Measurements from ENCODE around the gene AOAH. TPM values are rescaled to one million over a fixed set of nuclear protein-coding genes. Genes with fewer than 3 reads are reported as not detected.

Gene AOAH
- total RNA-seq, 1 experiment from 2014 or later: not detected

- DNase-seq (ENCODE audit: low read depth): peak; percentile 80
These were observed 176.9 kb downstream of the AOAH start for GRCh38 chr7:36547416-36547815.

GRCh38 chr7:36546331-36546730 lies 178.0 kb downstream of the AOAH start:
- DNase-seq (ENCODE audit: low read depth): no peak

- no peak for DNase-seq (ENCODE audit: low read depth)
These were observed 179.0 kb downstream of the AOAH start for GRCh38 chr7:36545291-36545690.

- DNase-seq (ENCODE audit: low read depth): no peak
These were observed 186.2 kb downstream of the AOAH start for GRCh38 chr7:36538126-36538525.

GRCh38 chr7:36535866-36536664 lies 188.2 kb downstream of the AOAH start:
- DNase-seq (ENCODE audit: low read depth): peak; percentile 59

- DNase-seq (ENCODE audit: low read depth): no peak
These were observed 190.6 kb downstream of the AOAH start for GRCh38 chr7:36533717-36534116.

GRCh38 chr7:36532981-36533499 lies 191.3 kb downstream of the AOAH start:
- DNase-seq (ENCODE audit: low read depth): no peak

GRCh38 chr7:36531951-36532350 lies 192.3 kb downstream of the AOAH start:
- no peak for DNase-seq (ENCODE audit: low read depth)

GRCh38 chr7:36530456-36530855 lies 193.8 kb downstream of the AOAH start:
- no peak for DNase-seq (ENCODE audit: low read depth)

GRCh38 chr7:36527549-36527913 lies 196.8 kb downstream of the AOAH start:
- no peak for DNase-seq (ENCODE audit: low read depth)

GRCh38 chr7:36526863-36527548 lies 197.3 kb downstream of the AOAH start:
- peak; percentile 80 for DNase-seq (ENCODE audit: low read depth)

- no peak for DNase-seq (ENCODE audit: low read depth)
These were observed 200.8 kb downstream of the AOAH start for GRCh38 chr7:36523371-36524101.

GRCh38 chr7:36522453-36523007 lies 201.8 kb downstream of the AOAH start:
- no peak for DNase-seq (ENCODE audit: low read depth)

- no peak for DNase-seq (ENCODE audit: low read depth)
These were observed 202.4 kb downstream of the AOAH start for GRCh38 chr7:36521911-36522310.

GRCh38 chr7:36521133-36521532 lies 203.2 kb downstream of the AOAH start:
- DNase-seq (ENCODE audit: low read depth): no peak

- no peak for DNase-seq (ENCODE audit: low read depth)
These were observed 208.4 kb downstream of the AOAH start for GRCh38 chr7:36515847-36516246.

- DNase-seq (ENCODE audit: low read depth): peak; percentile 35
These were observed 209.7 kb downstream of the AOAH start for GRCh38 chr7:36514289-36515243.

GRCh38 chr7:36513393-36513792 lies 210.9 kb downstream of the AOAH start:
- no peak for DNase-seq (ENCODE audit: low read depth)

- DNase-seq (ENCODE audit: low read depth): no peak
These were observed 211.7 kb downstream of the AOAH start for GRCh38 chr7:36512616-36513015.

- peak; percentile 29 for DNase-seq (ENCODE audit: low read depth)
These were observed 214.3 kb downstream of the AOAH start for GRCh38 chr7:36509962-36510361.

Data from RPMI7951 (cell line).